ENCODE results near the gene TIMM10.

- no peak for TF ChIP-seq CTCF (IDR thresholded peaks at IDR 0.05; ENCODE audit: poor library complexity, severe bottlenecking)
- no peak for TF ChIP-seq EP300 (conservative IDR thresholded peaks at IDR 0.05; ENCODE audit: poor library complexity, severe bottlenecking)
Observed at GRCh38 chr11:57542582-57542981, 12.0 kb upstream of the TIMM10 start.
